ENCODE measurements around the gene KIT. TPM values are rescaled to one million over a fixed set of nuclear protein-coding genes. Genes with fewer than 3 reads are reported as not detected.

The KIT gene
- total and polyA plus RNA-seq, 2 donors (not counting 1 experiment from before 2014, with no cell fraction given) = 0.01 TPM; not detected in 1

DNA sequence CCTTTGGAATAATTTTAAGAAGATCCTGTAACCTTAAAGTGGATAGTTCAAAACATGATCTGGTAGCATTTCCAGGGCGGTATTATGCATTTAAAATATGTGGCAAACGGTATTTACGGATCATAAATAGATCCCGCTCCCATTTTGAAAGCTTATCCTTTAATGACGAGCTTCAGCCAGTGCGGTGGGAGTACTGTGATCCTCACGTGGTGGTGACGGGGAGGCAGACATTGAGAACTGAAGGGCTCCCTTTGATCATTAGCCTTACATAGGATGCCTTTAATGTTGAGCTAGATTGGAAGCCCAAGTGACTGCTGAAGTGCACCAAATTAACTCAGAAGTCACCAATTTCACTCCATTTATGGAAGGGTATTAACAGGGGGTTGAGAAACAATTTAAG lies 56.9 kb downstream of the KIT start:
- H3K27me3 Mint-ChIP-seq = peaks cover 2% of the 10 kb centered on the region
- H3K9me3 ChIP-seq (ENCODE audit: control extremely low read depth in 1 of 3, control insufficient read depth in 2 of 3, insufficient read depth in 1 of 3, low read length in 2 of 3) = no peaks in the 10 kb centered on the region
- intact Hi-C loops (cut with micrococcal nuclease) = no loop called here
- CTCF ChIA-PET = no interaction called here
- no peak for DNase-seq
- no peak overlapping the region for H3K9ac ChIP-seq (ENCODE audit: low read length)
- ATAC-seq (ENCODE audit: low read depth) = no peak
- WGBS (ENCODE audit: insufficient coverage) = 69% methylated on average over 4 of the region's 8 CpGs
- H3K27me3 ChIP-seq (replicated peaks in 1 of 4; ENCODE audit: control extremely low read depth in 1 of 4, control insufficient read depth in 3 of 4, insufficient read depth in 4 of 4, low read length in 3 of 4) = no peaks in the 10 kb centered on the region
- H3K27ac ChIP-seq (ENCODE audit: low read length in 2 of 2) = no peak overlapping the region
- no peaks in the 10 kb centered on the region for H3K36me3 ChIP-seq (replicated peaks in 1 of 2; ENCODE audit: control extremely low read depth in 1 of 2, control insufficient read depth in 1 of 2, extremely low read depth in 1 of 2, insufficient read depth in 2 of 2, low read length in 1 of 2)
- H3K9me3 Mint-ChIP-seq (ENCODE audit: insufficient read depth) = no peaks in the 10 kb centered on the region
- POLR2A ChIA-PET = no interaction called here
- H4K20me1 ChIP-seq (ENCODE audit: control insufficient read depth, insufficient read depth, low read length, poor library complexity, severe bottlenecking) = no peaks in the 10 kb centered on the region
- H3K27ac Mint-ChIP-seq = no peak overlapping the region
- H3K4me3 Mint-ChIP-seq = no peak overlapping the region
- no peak for TF ChIP-seq CTCF (IDR thresholded peaks at IDR 0.05)
- no peak for TF ChIP-seq EZH2 (IDR thresholded peaks at IDR 0.05; ENCODE audit: borderline replicate concordance, insufficient read depth, low read depth, low read length, poor library complexity, severe bottlenecking)
- no peak overlapping the region for H3K4me2 ChIP-seq (replicated peaks; ENCODE audit: low read depth, low read length, poor library complexity, severe bottlenecking)
- no peak overlapping the region for H3K4me3 ChIP-seq (ENCODE audit: control extremely low read depth in 1 of 5, extremely low read depth in 1 of 5, insufficient read depth in 1 of 5, low read depth in 2 of 5, low read length in 4 of 5)
- H3K4me1 ChIP-seq (ENCODE audit: control insufficient read depth in 2 of 2, insufficient read depth in 2 of 2, low read length in 2 of 2) = no peaks in the 10 kb centered on the region
- no peaks in the 10 kb centered on the region for H3K79me2 ChIP-seq (ENCODE audit: control insufficient read depth, insufficient read depth, low read length)
- no peaks in the 10 kb centered on the region for H3K4me1 Mint-ChIP-seq
- no peak overlapping the region for H2AFZ ChIP-seq (ENCODE audit: insufficient read depth, low read depth, low read length, poor library complexity, severe bottlenecking)

- ATAC-seq (ENCODE audit: low read depth) (no peak), DNase-seq (no peak)
- Histone ChIP-seq H4K20me1 (ENCODE audit: control insufficient read depth, insufficient read depth, low read length, poor library complexity, severe bottlenecking) (no peaks in the 10 kb centered on the region), H3K4me2 (replicated peaks; ENCODE audit: low read depth, low read length, poor library complexity, severe bottlenecking) (no peak overlapping the region), H2AFZ (ENCODE audit: insufficient read depth, low read depth, low read length, poor library complexity, severe bottlenecking) (no peak overlapping the region), H3K9ac (ENCODE audit: low read length) (no peak overlapping the region), H3K36me3 (replicated peaks in 1 of 2; ENCODE audit: control extremely low read depth in 1 of 2, control insufficient read depth in 1 of 2, extremely low read depth in 1 of 2, insufficient read depth in 2 of 2, low read length in 1 of 2) (no peaks in the 10 kb centered on the region), H3K27ac (ENCODE audit: low read length in 2 of 2) (no peak overlapping the region), H3K27me3 (replicated peaks in 1 of 4; ENCODE audit: control extremely low read depth in 1 of 4, control insufficient read depth in 3 of 4, insufficient read depth in 4 of 4, low read length in 3 of 4) (no peaks in the 10 kb centered on the region), H3K4me1 (ENCODE audit: control insufficient read depth in 2 of 2, insufficient read depth in 2 of 2, low read length in 2 of 2) (no peaks in the 10 kb centered on the region), H3K9me3 (ENCODE audit: control extremely low read depth in 1 of 3, control insufficient read depth in 2 of 3, insufficient read depth in 1 of 3, low read length in 2 of 3) (no peaks in the 10 kb centered on the region), H3K4me3 (ENCODE audit: control extremely low read depth in 1 of 5, extremely low read depth in 1 of 5, insufficient read depth in 1 of 5, low read depth in 2 of 5, low read length in 4 of 5) (no peak overlapping the region), H3K79me2 (ENCODE audit: control insufficient read depth, insufficient read depth, low read length) (no peaks in the 10 kb centered on the region)
- H3K27me3 Mint-ChIP-seq = peaks cover 2% of the 10 kb centered on the region
- CTCF ChIA-PET = no interaction called here
- POLR2A ChIA-PET = no interaction called here
- 100% methylated on average over 3 of the region's 5 CpGs for WGBS (ENCODE audit: insufficient coverage)
- TF ChIP-seq CTCF (IDR thresholded peaks at IDR 0.05) (no peak), EZH2 (IDR thresholded peaks at IDR 0.05; ENCODE audit: borderline replicate concordance, insufficient read depth, low read depth, low read length, poor library complexity, severe bottlenecking) (no peak)
- no peak overlapping the region for H3K27ac Mint-ChIP-seq
- no peaks in the 10 kb centered on the region for H3K9me3 Mint-ChIP-seq (ENCODE audit: insufficient read depth)
- no peak overlapping the region for H3K4me3 Mint-ChIP-seq
- intact Hi-C loops (cut with micrococcal nuclease) = no loop called here
- no peaks in the 10 kb centered on the region for H3K4me1 Mint-ChIP-seq
These were observed 58.8 kb downstream of the KIT start for GRCh38 chr4:54716478-54717065.
